GM23338 (cell line): ENCODE measurements around the gene RAB21.

Experiments used
- CREB1 ChIP-seq: fragments of 250-450 bp; sonication (Bioruptor Pico); IDR thresholded peaks from 2 replicates; pipeline ENCODE4 v1.5.0; 2020; ENCODE audit warnings: low read depth, mild to moderate bottlenecking, moderate library complexity
- CTCF ChIP-seq, 2 experiments: fragments of 200-600 bp in 1 of 2; sonication (generic) in 1 of 2; conservative IDR thresholded peaks; 2 replicates each; pipeline versions ENCODE4 v1.5.1 to v1.6.1; 2016 to 2017; ENCODE audit warnings: antibody characterized with exemption in 2 of 2, low read depth in 2 of 2, mild to moderate bottlenecking in 2 of 2, moderate library complexity in 1 of 2
- EZH2 ChIP-seq: fragments of 200-600 bp; sonication (generic); IDR thresholded peaks from one replicate; pipeline ENCODE4 v1.8.0; 2017; ENCODE audit warnings: antibody characterized with exemption, mild to moderate bottlenecking, low read depth; ENCODE audit not compliant: unreplicated experiment
- EZH2phosphoT487 ChIP-seq: fragments of 200-600 bp; sonication (generic); IDR thresholded peaks from one replicate; pipeline ENCODE4 v1.8.1; 2018; ENCODE audit warnings: antibody characterized with exemption; ENCODE audit not compliant: unreplicated experiment
- JUNB ChIP-seq: IDR thresholded peaks from one replicate; pipeline ENCODE4 v1.6.1; 2016; ENCODE audit warnings: antibody characterized with exemption; ENCODE audit not compliant: unreplicated experiment
- NANOG ChIP-seq: IDR thresholded peaks from 2 replicates; pipeline ENCODE4 v1.6.1; 2016; ENCODE audit warnings: antibody characterized with exemption, borderline replicate concordance
- POLR2AphosphoS5 ChIP-seq: IDR thresholded peaks from 2 replicates; pipeline ENCODE4 v1.6.1; 2016; ENCODE audit warnings: antibody characterized with exemption, low read depth
- REST ChIP-seq: IDR thresholded peaks from one replicate; pipeline ENCODE4 v1.6.1; 2018; ENCODE audit warnings: antibody characterized with exemption; ENCODE audit not compliant: unreplicated experiment
- STAT1 ChIP-seq: IDR thresholded peaks from one replicate; pipeline ENCODE4 v1.6.1; 2016; ENCODE audit warnings: antibody characterized with exemption; ENCODE audit not compliant: unreplicated experiment
- ZNF114 ChIP-seq: fragments of 250-450 bp; sonication (Bioruptor Pico); IDR thresholded peaks from 2 replicates; pipeline ENCODE4 v1.5.0; 2020; ENCODE audit warnings: mild to moderate bottlenecking, moderate library complexity
- ZNF331 ChIP-seq: fragments of 250-450 bp; sonication (Bioruptor Pico); IDR thresholded peaks from 2 replicates; pipeline ENCODE4 v1.5.0; 2020; ENCODE audit warnings: low read depth, mild to moderate bottlenecking, moderate library complexity
- TF ChIP-seq, protein P1 (sequence below): IDR thresholded peaks from 2 replicates; pipeline ENCODE4 v1.6.1; 2016; ENCODE audit warnings: antibody characterized with exemption
- TF ChIP-seq, protein P2 (sequence below): fragments of 250-450 bp; sonication (Bioruptor Pico); IDR thresholded peaks from 2 replicates; pipeline ENCODE4 v1.5.0; 2020; ENCODE audit warnings: mild to moderate bottlenecking, moderate library complexity

- no peak for TF ChIP-seq EZH2phosphoT487
- no peak for TF ChIP-seq CTCF (conservative IDR thresholded peaks at IDR 0.05; ENCODE audit: low read depth in 2 of 2)
- no peak for TF ChIP-seq REST
- TF ChIP-seq, protein P1, sequence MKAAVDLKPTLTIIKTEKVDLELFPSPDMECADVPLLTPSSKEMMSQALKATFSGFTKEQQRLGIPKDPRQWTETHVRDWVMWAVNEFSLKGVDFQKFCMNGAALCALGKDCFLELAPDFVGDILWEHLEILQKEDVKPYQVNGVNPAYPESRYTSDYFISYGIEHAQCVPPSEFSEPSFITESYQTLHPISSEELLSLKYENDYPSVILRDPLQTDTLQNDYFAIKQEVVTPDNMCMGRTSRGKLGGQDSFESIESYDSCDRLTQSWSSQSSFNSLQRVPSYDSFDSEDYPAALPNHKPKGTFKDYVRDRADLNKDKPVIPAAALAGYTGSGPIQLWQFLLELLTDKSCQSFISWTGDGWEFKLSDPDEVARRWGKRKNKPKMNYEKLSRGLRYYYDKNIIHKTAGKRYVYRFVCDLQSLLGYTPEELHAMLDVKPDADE = no peak
- no peak for TF ChIP-seq ZNF114
- TF ChIP-seq EZH2 = no peak
- TF ChIP-seq POLR2AphosphoS5 = no peak
- no peak for TF ChIP-seq JUNB
- TF ChIP-seq NANOG = no peak
- TF ChIP-seq CREB1 (CRISPR knock-in tag) = no peak
- TF ChIP-seq ZNF331 (CRISPR knock-in tag) = no peak
- TF ChIP-seq, protein P2, sequence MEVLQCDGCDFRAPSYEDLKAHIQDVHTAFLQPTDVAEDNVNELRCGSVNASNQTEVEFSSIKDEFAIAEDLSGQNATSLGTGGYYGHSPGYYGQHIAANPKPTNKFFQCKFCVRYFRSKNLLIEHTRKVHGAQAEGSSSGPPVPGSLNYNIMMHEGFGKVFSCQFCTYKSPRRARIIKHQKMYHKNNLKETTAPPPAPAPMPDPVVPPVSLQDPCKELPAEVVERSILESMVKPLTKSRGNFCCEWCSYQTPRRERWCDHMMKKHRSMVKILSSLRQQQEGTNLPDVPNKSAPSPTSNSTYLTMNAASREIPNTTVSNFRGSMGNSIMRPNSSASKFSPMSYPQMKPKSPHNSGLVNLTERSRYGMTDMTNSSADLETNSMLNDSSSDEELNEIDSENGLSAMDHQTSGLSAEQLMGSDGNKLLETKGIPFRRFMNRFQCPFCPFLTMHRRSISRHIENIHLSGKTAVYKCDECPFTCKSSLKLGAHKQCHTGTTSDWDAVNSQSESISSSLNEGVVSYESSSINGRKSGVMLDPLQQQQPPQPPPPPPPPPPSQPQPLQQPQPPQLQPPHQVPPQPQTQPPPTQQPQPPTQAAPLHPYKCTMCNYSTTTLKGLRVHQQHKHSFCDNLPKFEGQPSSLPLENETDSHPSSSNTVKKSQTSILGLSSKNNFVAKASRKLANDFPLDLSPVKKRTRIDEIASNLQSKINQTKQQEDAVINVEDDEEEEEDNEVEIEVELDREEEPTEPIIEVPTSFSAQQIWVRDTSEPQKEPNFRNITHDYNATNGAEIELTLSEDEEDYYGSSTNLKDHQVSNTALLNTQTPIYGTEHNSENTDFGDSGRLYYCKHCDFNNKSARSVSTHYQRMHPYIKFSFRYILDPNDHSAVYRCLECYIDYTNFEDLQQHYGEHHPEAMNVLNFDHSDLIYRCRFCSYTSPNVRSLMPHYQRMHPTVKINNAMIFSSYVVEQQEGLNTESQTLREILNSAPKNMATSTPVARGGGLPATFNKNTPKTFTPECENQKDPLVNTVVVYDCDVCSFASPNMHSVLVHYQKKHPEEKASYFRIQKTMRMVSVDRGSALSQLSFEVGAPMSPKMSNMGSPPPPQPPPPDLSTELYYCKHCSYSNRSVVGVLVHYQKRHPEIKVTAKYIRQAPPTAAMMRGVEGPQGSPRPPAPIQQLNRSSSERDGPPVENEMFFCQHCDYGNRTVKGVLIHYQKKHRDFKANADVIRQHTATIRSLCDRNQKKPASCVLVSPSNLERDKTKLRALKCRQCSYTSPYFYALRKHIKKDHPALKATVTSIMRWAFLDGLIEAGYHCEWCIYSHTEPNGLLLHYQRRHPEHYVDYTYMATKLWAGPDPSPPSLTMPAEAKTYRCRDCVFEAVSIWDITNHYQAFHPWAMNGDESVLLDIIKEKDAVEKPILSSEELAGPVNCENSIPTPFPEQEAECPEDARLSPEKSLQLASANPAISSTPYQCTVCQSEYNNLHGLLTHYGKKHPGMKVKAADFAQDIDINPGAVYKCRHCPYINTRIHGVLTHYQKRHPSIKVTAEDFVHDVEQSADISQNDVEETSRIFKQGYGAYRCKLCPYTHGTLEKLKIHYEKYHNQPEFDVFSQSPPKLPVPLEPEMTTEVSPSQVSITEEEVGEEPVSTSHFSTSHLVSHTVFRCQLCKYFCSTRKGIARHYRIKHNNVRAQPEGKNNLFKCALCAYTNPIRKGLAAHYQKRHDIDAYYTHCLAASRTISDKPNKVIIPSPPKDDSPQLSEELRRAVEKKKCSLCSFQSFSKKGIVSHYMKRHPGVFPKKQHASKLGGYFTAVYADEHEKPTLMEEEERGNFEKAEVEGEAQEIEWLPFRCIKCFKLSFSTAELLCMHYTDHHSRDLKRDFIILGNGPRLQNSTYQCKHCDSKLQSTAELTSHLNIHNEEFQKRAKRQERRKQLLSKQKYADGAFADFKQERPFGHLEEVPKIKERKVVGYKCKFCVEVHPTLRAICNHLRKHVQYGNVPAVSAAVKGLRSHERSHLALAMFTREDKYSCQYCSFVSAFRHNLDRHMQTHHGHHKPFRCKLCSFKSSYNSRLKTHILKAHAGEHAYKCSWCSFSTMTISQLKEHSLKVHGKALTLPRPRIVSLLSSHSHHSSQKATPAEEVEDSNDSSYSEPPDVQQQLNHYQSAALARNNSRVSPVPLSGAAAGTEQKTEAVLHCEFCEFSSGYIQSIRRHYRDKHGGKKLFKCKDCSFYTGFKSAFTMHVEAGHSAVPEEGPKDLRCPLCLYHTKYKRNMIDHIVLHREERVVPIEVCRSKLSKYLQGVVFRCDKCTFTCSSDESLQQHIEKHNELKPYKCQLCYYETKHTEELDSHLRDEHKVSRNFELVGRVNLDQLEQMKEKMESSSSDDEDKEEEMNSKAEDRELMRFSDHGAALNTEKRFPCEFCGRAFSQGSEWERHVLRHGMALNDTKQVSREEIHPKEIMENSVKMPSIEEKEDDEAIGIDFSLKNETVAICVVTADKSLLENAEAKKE (CRISPR knock-in tag) = no peak
- no peak for TF ChIP-seq STAT1
Observed at GRCh38 chr12:71710276-71711125, 44.2 kb upstream of the RAB21 start.
